Panc1 (cell line): Measurements from ENCODE around the gene IFNL3. TPM values are rescaled to one million over a fixed set of nuclear protein-coding genes. Genes with fewer than 3 reads are reported as not detected.

Experiments used
- ATAC-seq: fragments of 200-7000 bp; cut with Tn5 transposase; 2 replicates; pipeline ENCODE4 v1.9.1; 2020; ENCODE audit warnings: mild to moderate bottlenecking, moderate library complexity
- BruUV-seq: library from RNA; stranded (reverse); fragments of 400-500 nt; replicated peaks from 2 replicates; lab custom pipeline; 2021; lab: Mats Ljungman, UMichigan
- CTCF ChIA-PET: fragments of 300-600 bp; sonication (Branson Sonifier 250); formaldehyde crosslinking; loops from one replicate; lab custom pipeline; 2022; ENCODE audit warnings: antibody characterized with exemption; lab: Charles Lee
- POLR2A ChIA-PET: fragments of 300-600 bp; sonication (Branson Sonifier 250); formaldehyde crosslinking; loops from one replicate; lab custom pipeline; 2022; ENCODE audit warnings: antibody characterized with exemption; lab: Charles Lee
- DNase-seq: peaks from one replicate; pipeline ENCODE4 v3.0.0-alpha.2; 2010; ENCODE audit warnings: low read depth, low spot score
- H3K27ac ChIP-seq: 2 replicates; pipeline ENCODE4 v1.5.1; 2011; ENCODE audit warnings: mild to moderate bottlenecking, low read length, inconsistent platforms
- H3K27me3 ChIP-seq: fragments of 200-500 bp; sonication (Bioruptor generic); 2 replicates; pipeline ENCODE4 v1.6.0; 2014; ENCODE audit warnings: low read length, inconsistent platforms; ENCODE audit not compliant: control insufficient read depth, insufficient read depth
- H3K36me3 ChIP-seq: fragments of 200-500 bp; sonication (Bioruptor generic); 2 replicates; pipeline ENCODE4 v1.5.1; 2014; ENCODE audit warnings: inconsistent platforms, mild to moderate bottlenecking, low read length, moderate library complexity; ENCODE audit not compliant: control insufficient read depth, insufficient read depth
- H3K4me1 ChIP-seq: 2 replicates; pipeline ENCODE4 v1.5.1; 2011; ENCODE audit warnings: inconsistent platforms, mild to moderate bottlenecking, low read length, moderate library complexity; ENCODE audit not compliant: control insufficient read depth, insufficient read depth
- H3K4me3 ChIP-seq, 2 experiments: 2 replicates each; pipeline ENCODE4 v1.5.1; 2011 to 2012; ENCODE audit warnings: low read depth in 2 of 2, low read length in 2 of 2, mild to moderate bottlenecking in 2 of 2, inconsistent platforms in 1 of 2, moderate library complexity in 1 of 2
- H3K9me3 ChIP-seq: fragments of 200-500 bp; sonication (Bioruptor generic); 2 replicates; pipeline ENCODE4 v1.5.1; 2014; ENCODE audit warnings: low read depth, mild to moderate bottlenecking, inconsistent platforms, low read length, moderate library complexity; ENCODE audit not compliant: control insufficient read depth, insufficient read depth
- CTCF ChIP-seq: fragments of 450-650 bp; IDR thresholded peaks from 2 replicates; pipeline ENCODE4 v1.5.1; 2017; ENCODE audit warnings: mild to moderate bottlenecking
- POLR2AphosphoS5 ChIP-seq: IDR thresholded peaks from 2 replicates; pipeline ENCODE4 v1.6.1; 2012; ENCODE audit warnings: mild to moderate bottlenecking, low read depth, low read length, moderate library complexity
- REST ChIP-seq, 2 experiments: IDR thresholded peaks; 2 replicates each; pipeline ENCODE4 v1.6.1; 2011 to 2012; ENCODE audit warnings: low read depth in 2 of 2, control low read depth in 1 of 2, low read length in 1 of 2, mild to moderate bottlenecking in 1 of 2, moderate library complexity in 1 of 2; ENCODE audit not compliant: insufficient read depth in 1 of 2
- SIN3A ChIP-seq: IDR thresholded peaks from 2 replicates; pipeline ENCODE4 v1.6.1; 2012; ENCODE audit warnings: low read depth, mild to moderate bottlenecking, low read length, moderate library complexity, borderline replicate concordance; ENCODE audit not compliant: insufficient read depth
- TCF7L2 ChIP-seq: IDR thresholded peaks from 2 replicates; pipeline ENCODE4 v1.6.1; 2011; ENCODE audit warnings: mild to moderate bottlenecking, low read depth, low read length, inconsistent platforms
- in situ Hi-C: cut with HindIII; loops from 2 replicates; pipeline ENCODE4 v1.10.0; 2016; ENCODE audit warnings: low sequenced_read_pairs, low pct_unique_long_range_greater_than_20kb
- intact Hi-C: fragments of 100-400 bp; cut with micrococcal nuclease; formaldehyde crosslinking; loops from one replicate; pipeline ENCODE4 v1.10.0; 2022; ENCODE audit not compliant: unreplicated experiment
- total RNA-seq: library from RNA; stranded (reverse); gene quantifications from one replicate; pipeline ENCODE4 v1.2.1, GENCODE V29; 2021; ENCODE audit not compliant: unreplicated experiment

The IFNL3 gene
- total RNA-seq, 1 experiment from 2014 or later, result not detected

- ChIA-PET CTCF (interaction anchor here (0.5 to 1.4 kb wide), 13 partner anchors 8 to 1139 kb away, joined by 3 to 15 read pairs (median 3); no protein-coding TSS in a partner anchor), POLR2A (interaction anchor here (0.6 to 1.0 kb wide), 5 partner anchors 11 to 151 kb away, joined by 3 to 7 read pairs (median 6); no protein-coding TSS in a partner anchor)
- ATAC-seq (peak; percentile 19), DNase-seq (no peak)
- no peaks in the 10 kb centered on the region for H3K36me3 ChIP-seq
- peaks cover 3% of the 10 kb centered on the region; the same call in 1 of the 2 replicates for H3K27me3 ChIP-seq
- no peak overlapping the region for H3K4me3 ChIP-seq
- no peak for TF ChIP-seq TCF7L2
- no peak for TF ChIP-seq REST (IDR thresholded peaks at IDR 0.05; ENCODE audit: insufficient read depth in 1 of 2, low read depth in 2 of 2, low read length in 1 of 2)
- no peak for TF ChIP-seq SIN3A
- TF ChIP-seq POLR2AphosphoS5, result no peak
- TF ChIP-seq CTCF, result no peak
- peaks cover 13% of the 10 kb centered on the region for H3K4me1 ChIP-seq
- H3K9me3 ChIP-seq, result no peaks in the 10 kb centered on the region
- intact Hi-C loops (no loop called here), in situ Hi-C loops (no loop called here)
- no TSS peak for BruUV-seq
- no peak overlapping the region for H3K27ac ChIP-seq
Observed at GRCh38 chr19:39199025-39199424, 45.8 kb downstream of the IFNL3 start.

- ChIA-PET POLR2A (no interaction called here), CTCF (interaction anchor here (0.6 to 1.4 kb wide), 6 partner anchors 9 to 128 kb away, joined by 3 to 10 read pairs (median 5); no protein-coding TSS in a partner anchor)
Observed at GRCh38 chr19:39197808-39198207, 47.0 kb downstream of the IFNL3 start.

More at GRCh38 chr19:39197808-39198207, 47.0 kb downstream of the IFNL3 start:
- no TSS peak for BruUV-seq
- Histone ChIP-seq H3K27me3 (no peaks in the 10 kb centered on the region; the same call in 1 of the 2 replicates), H3K4me1 (peaks cover 17% of the 10 kb centered on the region), H3K27ac (no peak overlapping the region), H3K4me3 (no peak overlapping the region), H3K36me3 (no peaks in the 10 kb centered on the region), H3K9me3 (no peaks in the 10 kb centered on the region)
- intact Hi-C loops (no loop called here), in situ Hi-C loops (no loop called here)
- no peak for TF ChIP-seq REST (IDR thresholded peaks at IDR 0.05; ENCODE audit: insufficient read depth in 1 of 2, low read depth in 2 of 2, low read length in 1 of 2)
- TF ChIP-seq CTCF, result no peak
- no peak for TF ChIP-seq SIN3A
- TF ChIP-seq POLR2AphosphoS5, result no peak
- TF ChIP-seq TCF7L2, result no peak
- ATAC-seq, result no peak
- DNase-seq, result no peak
